A549 treated with Mapracorat at 1 μM for 4 hours (cell line): Measurements from ENCODE around the gene BEND5. TPM values are rescaled to one million over a fixed set of nuclear protein-coding genes. Genes with fewer than 3 reads are reported as not detected.

ENCODE experiments used
- total RNA-seq: library from RNA; stranded (reverse); fragments of 200-300 nt; extraction: Qiagen RNA extraction; gene quantifications from 5 replicates; pipeline ENCODE4 v1.2.3, GENCODE V29; 2022

The BEND5 gene
- total RNA-seq: not detected in 5 replicates

DNA sequence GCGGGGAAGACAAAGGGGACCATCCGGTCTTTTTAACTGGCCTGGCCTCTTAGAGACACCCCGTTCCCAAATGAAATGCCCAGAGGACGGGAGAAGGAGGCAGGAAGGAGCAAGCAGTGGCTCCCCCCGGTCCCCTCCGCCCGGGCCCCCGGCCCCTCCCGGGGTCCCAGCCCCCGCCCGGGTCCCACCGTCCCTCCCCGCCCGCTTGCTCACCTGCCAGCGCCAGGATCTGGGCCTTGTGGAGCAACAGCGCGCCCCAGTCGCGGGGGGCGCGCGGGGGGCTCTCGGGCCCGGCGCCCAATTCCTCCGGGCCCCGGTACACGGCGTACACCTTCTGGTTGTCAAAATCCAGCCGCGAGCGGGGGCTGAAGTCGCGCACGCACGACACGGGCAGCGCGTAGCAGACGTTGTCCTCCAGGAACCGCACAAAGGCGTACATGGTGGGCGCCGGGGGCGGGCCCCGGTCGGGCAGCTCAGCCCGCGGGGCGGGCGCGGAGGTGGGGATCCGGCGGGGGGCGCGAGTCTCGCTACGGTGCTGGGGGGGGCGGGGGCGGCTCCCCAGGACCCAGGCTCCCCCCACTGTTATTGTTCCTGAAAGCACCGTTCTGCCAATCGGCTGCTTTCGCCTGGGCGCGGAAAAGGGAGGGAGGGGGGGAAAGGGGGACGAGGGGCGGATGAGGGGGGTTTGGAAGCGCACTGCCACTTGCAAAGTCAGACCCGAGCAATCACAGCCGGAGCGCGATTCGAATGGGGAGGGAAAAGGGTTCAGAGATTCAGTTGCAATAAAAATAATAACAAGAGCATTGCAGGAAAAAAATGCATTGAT, at the start of gene BEND5:
TSS of gene BEND5 (minus strand) at position 499 of the 826 bp plus-strand sequence. CDS start at position 439, 60 bp downstream.

